ENCODE data around the gene SSBP2.

DNA sequence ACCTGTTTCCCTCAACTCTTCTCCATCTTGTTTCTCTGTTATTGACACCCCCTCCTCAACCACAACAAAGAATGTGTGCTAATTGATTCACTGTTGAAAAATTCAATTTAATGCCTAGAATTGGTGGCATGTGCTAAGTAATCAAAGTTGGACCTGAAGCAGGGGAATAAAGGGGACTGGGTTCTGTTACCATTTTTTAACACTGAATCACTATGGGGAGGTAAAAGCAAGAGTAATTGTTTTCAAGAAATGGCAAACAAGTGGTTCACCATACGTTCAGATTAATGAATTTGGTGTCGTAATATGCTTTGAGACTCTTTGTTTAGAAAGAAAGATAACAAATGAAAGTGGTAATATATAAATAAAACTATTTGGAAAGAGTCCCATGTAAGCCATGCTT is 17.0 kb upstream of the SSBP2 start:
- no peak for TF ChIP-seq TCF7L2 (IDR thresholded peaks at IDR 0.05; ENCODE audit: borderline replicate concordance, extremely low read depth, insufficient read depth, insufficient read length)
- no peak for TF ChIP-seq EZH2 (IDR thresholded peaks at IDR 0.05)
- TF ChIP-seq POLR2A (IDR thresholded peaks at IDR 0.05; ENCODE audit: borderline replicate concordance, extremely low read depth, insufficient read depth, insufficient read length) = no peak
- no peak for TF ChIP-seq SP1 (IDR thresholded peaks at IDR 0.05; ENCODE audit: low read depth)

All from HCT116 (cell line).